Measurements from ENCODE around the gene MOCS2.

MOCS2 gene

DNA sequence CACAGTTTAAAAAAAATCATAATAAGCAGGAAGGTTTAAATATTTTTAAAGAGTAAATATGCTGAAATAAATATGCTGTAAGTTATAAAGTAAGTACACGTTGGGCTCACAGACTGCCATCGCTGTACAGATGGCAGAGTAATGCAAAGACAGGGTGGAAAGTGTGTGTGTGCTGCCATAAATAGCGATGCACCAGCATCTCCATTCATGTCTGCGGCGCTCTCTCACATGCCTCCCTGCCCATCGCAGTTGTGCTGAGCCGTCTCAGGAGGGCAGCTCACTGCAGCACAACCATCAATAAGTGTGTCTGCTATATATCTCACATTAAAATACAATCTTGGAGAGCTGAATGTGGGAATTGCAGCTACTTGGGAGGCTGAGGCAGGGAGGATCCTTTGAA is 14.3 kb downstream of the MOCS2 start:
- DNase-seq (ENCODE audit: low read depth, low spot score), result no peak

DNA sequence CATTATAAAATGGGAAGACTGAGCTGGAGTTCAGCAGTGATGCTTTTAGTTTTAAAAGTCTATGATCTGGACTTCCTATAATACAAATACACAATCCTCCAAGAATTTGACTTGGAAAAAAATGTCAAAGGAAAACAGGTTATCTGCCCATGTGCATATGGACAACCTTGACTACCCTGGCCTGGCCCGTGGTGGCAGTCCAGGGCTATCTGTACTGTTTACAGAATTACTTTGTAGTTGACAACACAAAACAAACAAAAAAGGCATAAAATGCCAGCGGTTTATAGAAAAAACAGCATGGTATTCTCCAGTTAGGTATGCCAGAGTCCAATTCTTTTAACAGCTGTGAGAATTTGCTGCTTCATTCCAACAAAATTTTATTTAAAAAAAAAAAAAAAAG is 17.3 kb downstream of the MOCS2 start:
- DNase-seq (ENCODE audit: low read depth, low spot score), result no peak

DNA sequence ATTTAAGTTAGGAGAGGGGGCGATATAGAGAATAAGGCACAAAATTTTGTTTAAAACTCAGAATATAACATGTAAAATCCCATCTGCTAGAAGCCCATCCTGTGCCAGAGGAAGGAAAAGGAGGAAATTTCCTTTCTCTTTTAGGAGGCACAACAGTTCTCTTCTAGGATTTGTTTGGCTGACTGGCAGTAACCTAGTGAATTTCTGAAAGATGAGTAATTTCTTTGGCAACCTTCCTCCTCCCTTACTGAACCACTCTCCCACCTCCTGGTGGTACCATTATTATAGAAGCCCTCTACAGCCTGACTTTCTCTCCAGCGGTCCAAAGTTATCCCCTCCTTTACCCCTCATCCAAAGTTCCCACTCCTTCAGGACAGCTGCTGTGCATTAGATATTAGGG is 18.3 kb downstream of the MOCS2 start:
- DNase-seq (ENCODE audit: low read depth, low spot score), result no peak

DNA sequence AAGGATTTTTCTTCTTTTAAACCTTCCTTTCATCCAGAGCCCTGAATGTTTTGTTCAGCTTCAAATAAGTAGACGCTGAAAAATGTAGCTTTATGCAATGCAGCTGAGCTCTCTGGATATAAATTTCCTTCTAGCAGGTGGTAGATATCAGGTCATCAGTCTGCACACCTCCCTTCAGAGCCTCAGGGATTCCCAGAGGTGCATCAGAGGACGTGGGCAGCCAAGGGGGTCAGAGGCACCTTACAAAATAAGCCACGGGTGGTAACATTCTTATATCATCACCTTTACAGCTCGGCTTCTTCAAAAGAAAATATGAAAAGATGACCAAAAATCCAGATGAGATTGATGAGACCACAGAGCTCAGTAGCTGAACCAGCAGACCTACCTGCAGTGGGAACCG is 19.3 kb downstream of the MOCS2 start:
- DNase-seq (ENCODE audit: low read depth, low spot score), result no peak

DNA sequence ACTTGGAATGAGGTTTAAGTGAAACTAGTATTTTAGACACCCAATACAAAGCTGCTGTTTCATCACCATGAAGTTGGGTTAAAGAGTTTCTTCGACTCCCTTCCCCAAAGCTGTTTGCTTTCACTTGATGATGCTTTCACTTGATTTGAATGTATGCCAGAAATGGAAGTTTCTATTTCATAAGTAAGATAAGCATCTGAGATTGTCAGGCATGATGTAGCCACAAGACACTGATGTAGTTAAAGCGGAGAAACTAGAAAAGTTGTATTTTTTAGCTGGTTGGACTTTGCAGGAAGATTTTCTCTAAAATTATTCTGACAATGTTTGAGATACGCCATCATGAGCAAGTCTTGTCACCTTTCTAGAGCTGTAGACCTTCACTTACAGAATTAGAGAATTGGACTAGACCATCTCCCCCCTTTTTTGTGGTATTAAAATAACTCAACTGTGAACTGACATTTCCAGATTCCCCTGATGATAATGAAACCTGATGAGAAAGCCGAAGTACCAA is 20.0 kb downstream of the MOCS2 start:
- no peak for DNase-seq (ENCODE audit: low read depth, low spot score)

DNA sequence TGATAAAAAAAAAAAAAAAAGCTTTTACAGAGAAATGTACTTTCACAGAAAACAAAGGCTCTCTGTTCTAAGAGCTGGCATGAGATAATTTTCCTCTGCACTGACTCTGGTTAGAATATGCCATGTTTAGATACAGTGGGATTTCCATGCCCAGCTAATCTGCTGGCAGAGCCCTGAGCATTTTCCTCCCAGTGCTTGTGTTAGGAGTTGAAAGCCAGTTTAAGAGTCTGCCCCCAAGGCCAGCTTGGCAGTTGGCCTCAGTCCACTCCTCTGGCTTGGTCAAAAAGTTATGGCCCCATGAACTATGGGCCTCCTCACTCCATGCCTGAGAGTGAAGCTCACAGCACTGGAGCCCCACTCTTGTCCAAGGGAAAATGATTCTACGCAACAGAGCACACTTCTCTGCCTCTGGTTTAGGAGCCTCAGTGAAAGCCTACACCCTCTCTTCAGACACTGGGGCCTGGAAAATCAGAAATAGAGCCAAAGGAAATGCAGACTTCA is 21.9 kb downstream of the MOCS2 start:
- DNase-seq (ENCODE audit: low read depth, low spot score), result no peak

DNA sequence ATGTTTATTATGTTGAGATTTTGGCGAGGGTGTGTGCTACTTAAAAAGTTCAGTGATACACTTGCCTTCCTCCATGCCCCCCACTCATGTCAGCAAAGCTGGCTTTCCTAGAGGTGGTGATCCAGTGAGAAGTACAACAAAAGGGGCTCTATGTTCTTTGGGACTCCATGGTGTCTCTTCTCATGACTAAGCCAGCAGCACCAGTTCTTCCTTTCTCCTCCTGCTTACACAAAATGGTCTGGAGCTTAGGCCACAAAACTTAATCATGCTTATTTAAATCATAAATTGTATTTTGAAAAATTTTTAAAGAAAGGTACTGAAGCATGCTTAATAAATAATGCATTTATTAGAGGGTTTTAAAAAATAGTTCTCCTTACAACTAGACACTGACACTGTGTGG is 22.4 kb downstream of the MOCS2 start:
- DNase-seq (ENCODE audit: low read depth, low spot score), result no peak

DNA sequence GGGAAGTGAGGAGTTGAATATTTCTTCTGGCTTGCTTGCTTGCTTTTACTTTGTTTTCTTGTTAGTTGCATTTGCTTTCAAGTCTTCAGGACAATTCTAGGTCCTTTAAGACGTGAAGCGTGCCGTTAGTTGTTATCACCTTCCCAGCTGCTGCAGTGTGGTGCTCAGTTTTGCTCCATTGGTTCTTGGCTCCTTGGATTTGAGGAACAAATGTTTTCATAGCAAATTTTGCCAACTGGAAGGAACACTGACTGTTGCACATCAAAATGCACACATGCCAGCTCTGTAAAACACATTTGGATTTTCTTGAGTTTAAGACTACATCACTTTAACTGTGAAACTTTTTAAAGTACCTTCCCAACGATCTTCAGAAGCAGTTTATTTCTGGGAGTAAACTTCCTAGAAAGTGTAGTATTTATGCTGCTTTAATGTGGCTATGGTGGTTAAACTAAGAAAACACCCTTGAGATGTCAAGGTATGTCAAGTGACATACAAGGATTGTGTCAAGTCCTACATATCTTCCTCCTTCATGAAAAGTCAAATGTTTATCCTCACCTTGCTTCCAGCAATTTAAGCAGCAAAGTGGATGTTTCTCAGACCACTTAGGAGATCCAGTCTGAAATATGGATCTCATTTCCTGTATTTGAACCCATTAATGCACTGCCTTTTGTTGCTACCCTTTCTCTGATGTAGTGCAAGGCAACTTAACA is 24.9 kb downstream of the MOCS2 start:
- no peak for DNase-seq (ENCODE audit: low read depth, low spot score)

DNA sequence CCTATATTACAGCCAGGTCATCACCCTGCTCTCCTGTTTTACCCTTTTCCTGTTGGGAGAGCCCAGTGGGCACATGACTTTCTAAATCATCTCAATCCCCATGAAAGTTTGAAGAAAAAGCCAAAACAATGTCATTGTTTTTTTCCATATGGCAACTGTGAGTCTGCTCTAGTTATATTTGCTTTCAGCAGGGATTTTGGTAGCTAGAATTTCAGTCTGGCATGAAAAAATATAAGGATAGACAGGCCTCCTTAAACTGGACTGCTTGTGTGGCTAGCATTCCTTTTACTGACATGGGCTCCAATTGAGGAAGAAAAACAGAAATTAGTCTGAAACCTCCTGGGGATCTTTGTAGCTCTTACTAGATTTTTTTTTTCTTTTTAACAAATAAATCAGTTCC is 25.6 kb downstream of the MOCS2 start:
- no peak for DNase-seq (ENCODE audit: low read depth, low spot score)

DNA sequence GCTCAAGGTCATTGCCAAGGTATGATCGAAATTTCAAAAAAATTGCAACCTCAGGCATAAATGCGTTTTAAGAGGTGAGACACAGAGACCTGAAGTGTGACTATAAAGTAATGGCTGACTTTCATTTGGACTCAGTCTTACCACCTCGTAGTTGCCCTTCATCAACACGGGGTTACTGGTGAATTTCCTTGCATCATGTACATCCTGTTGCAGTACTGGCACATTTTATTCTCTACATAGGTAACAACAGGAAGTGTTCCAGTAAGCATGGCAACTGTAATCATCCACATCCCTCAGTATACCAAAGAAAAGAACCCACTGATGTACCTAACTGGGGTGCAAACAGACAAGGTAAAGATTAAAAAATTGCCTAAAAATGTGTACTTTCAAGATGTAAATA is 29.3 kb downstream of the MOCS2 start:
- DNase-seq (ENCODE audit: low read depth, low spot score), result no peak

DNA sequence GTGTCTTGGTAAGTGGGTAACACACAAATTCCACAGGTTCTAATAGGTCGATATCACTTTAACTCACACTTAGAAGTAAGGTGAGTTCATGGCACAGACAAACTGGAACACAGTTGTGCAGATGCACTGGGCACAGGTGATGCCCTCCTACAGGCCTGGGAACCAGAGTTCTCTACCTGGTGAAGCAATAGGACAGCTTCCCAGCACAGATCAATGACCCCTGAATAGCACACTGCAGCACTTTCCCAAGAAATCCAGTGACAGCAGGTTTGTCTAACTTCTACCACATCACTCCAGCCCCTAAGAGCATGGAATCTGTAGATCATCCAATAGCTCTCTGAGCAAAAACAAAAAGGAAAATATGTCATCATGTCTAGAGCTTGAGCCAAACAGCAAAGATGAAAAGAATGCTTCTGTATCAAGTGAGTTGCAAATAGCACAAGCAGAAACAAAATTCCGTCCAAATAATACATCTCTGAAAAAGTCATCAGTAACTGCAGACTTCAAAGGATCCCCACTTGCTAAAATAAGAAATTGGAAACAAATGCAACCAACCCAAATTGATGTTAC is 33.5 kb downstream of the MOCS2 start:
- DNase-seq (ENCODE audit: low read depth, low spot score), result no peak

DNA sequence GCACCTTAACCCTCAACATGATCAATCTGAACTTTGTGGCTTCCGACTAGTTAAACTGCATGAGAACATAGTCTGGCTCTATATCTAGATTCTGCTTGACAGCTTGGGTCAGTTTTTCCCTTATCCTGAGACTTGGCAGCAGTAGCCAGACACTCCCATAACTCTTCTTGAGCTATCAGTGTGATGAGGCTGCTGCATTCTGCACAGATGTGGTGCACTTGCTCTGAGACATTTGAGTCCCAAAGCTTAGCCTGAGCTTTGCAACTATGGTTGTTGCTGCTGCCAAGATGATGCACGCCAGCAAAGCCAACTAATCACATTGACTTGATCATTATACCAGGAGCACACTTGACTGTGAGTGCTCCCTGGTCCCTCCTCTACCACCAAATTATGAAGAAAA is 36.2 kb downstream of the MOCS2 start:
- no peak for DNase-seq (ENCODE audit: low read depth, low spot score)

DNA sequence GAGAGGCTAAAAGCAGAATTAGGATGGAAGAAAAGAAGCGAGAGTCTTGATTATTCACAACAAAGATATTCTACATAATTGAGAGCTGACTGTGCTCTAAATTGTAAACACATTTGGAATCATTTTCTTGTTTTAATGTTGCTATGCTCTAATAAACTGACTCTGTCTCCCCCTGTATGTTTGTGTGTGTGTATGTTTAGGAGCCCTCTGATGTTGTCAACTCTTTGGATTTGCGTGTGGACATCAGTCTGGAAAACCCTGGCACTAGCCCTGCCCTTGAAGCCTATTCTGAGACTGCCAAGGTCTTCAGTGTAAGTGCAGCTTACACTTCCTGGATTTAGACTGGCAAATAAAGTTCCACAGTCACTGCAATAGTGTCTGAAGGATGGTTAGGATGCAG is 37.8 kb downstream of the MOCS2 start:
- no peak for DNase-seq (ENCODE audit: low read depth, low spot score)

DNA sequence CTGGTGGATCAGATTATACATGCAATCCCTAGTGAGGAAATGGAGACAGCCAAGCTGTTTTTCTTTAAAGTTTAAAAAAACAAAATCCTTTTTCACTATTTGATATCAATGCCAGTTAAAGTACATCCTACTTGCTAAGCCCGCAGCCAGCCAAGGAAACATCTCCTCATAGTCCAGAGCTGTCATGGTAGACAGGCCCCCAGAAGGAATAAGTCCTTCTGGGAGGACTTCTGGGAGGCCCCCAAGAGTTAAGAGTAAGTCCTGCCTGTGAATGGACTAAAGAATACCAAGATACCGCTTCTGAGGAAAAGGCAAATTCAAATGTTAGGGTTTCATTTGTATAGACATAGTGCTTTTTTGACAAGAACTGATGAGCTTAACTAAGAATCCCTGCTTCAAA is 38.3 kb downstream of the MOCS2 start:
- no peak for DNase-seq (ENCODE audit: low read depth, low spot score)

DNA sequence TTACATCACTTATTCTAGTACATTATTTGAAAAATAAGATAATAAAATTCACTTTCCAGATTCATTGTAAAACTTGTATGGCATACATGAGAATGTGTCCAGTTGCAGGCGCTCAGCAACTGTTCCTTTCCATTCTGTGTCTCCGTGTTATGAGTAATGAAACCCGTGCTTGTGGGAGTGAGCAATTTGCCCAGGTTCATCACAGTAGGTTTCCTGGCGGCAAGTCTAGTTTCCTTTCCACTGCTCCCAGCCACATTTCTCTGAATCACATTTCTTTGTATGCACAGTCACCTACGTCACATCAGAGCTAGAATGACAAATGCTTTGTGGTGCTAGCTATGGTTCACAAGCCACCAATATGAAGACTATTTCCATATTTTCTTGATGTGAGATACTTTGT is 39.9 kb downstream of the MOCS2 start:
- peak; percentile 15 for DNase-seq (ENCODE audit: low read depth, low spot score)

DNA sequence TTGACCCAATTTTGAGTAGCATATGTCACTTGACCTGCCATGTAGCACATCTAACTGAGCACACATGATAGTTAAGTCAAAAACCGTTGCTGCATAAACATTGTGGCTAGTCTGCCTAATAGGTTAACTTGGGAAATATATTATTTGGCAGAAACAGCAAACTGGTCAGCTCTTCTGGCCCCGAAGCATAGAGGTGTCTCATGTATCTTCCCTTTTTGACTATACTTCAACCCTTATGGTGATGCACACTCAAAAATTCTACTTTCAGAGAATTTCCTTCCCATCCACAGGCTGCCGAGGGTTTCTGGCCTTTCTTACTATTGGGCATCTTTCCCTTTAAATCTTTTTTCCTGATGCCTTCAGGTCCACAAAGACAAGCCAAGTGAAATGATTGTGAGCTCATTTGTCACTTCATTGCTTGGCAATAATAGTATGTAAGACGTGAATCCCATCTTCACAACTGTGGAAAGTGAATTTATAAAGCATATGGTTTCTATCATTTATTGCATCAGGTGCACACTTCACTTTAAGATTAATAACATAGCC is 41.2 kb downstream of the MOCS2 start:
- no peak for DNase-seq (ENCODE audit: low read depth, low spot score)

DNA sequence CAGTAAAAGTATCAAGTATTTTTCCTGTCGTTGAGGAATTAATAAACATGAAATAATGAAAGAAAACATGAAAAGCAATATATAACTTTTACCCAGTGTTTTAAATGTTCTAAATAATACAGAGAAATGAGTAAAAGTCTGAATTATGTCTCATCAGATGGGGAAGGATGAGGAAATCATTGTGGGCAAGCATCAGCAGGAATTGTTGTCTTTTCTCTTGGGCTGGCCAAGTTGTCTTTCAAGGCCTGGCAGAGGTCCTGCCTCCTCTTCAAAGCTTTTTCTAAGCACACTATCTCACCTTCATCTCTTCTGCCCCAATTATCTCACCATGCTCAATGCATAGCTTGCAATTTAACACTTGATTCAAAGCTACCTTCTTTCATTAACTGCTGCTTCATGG is 41.9 kb downstream of the MOCS2 start:
- no peak for DNase-seq (ENCODE audit: low read depth, low spot score)

DNA sequence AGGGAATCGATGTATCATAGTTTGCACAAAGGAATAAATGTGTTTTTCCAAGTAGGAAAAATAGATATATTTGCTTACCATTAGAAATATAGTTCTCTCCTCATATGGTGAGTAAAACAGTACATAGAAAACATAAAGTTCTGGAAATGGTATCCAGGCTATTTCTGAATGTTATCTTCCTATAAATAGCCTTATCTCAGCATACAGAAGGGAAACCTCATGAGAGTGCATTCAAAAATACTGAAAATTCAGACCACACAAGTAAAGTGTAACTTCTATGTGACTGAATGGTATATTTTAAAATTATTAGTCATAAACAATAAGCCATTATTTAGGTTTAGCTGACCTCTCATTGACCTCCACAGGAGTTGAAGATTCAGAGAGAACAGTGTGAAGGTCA is 43.5 kb downstream of the MOCS2 start:
- DNase-seq (ENCODE audit: low read depth, low spot score), result no peak

DNA sequence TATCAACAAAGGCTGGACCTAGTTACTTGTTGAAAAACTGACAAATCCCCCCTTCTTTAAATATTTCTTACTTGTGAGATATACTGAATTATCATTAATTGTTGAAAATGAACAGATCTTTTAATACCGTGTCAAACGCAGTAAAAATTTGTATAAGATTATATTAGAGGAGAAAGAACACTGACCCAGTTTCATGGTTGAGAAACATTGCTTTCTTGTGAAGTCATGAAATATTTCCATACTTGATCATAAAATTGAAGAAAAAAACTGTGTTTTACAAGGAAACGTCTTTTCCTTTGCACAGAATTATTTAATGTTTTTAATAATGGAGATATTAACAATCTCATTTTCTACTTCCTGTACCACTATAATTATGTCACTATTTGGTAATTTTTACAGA is 45.8 kb downstream of the MOCS2 start:
- DNase-seq (ENCODE audit: low read depth, low spot score), result no peak

DNA sequence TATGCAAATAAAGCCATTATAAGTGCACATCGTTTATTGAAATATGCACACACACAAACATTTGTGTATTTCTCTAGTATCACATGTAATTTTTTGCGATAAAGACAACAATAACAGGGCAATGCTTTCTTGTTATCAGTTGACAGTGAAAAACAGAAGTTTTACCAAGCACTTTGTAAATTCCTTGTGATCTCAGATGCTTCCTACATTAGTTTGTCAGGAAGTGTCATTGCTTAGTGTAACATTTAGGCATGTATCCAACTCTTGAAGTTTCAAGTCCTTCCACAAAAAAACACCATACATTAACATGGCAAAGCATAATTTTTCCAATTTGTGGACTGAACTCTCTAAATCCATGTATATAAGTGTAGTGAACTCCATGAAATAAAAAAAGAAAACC is 46.4 kb downstream of the MOCS2 start:
- no peak for DNase-seq (ENCODE audit: low read depth, low spot score)

DNA sequence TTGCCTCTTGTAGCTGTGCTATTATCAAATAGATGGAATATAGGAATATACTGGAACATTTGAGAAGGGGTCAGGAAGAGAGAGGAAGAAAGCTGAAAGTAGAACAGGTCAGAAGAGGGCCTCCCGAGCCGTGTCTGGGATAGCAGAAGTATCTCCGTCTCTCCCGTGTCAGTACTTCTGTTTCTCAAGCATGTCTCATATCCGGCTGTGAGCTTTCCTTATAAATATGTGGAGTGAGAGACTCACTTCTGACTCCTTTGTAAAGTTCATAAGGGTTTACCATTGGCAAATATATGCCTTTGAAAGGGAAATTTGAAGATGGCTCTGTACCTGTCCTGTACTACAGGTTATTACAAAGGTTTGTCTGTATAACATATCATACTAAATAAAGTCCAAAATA is 50.3 kb downstream of the MOCS2 start:
- DNase-seq (ENCODE audit: low read depth, low spot score), result no peak

DNA sequence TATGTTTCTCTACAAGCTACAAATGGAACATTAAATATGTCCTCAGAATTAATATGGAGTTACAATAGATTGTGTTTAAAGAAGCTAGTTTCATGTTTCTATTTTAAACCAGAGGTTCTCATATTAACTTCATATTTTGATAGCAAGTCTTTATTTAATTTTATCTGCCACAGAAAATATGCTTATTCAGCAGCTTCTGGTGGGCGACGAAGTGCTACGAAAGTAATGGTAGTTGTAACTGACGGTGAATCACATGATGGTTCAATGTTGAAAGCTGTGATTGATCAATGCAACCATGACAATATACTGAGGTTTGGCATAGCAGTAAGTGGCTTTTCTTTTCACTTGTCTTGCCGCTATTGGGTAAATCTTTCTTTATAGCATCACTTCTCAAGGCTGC is 54.2 kb downstream of the MOCS2 start:
- DNase-seq (ENCODE audit: low read depth, low spot score), result no peak

DNA sequence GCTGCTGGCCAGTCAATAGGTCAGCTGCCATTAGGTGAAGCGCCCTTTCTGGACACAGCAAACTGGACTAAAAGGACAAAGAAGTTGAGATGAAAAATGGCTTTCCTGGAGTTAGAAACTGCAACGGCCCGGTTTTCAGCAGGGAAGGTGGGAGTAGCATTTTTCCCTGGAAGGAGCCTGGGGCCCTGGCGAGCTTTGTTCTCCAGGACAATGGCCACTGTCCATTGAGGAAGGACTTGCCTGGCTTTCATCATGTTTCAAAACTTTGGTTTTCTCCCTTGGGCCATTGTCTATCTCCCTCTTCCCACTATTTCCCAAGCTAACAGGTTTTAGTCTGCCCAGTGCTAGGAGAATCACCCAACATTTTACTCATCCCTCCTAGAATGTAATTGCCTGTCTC is 56.2 kb downstream of the MOCS2 start:
- DNase-seq (ENCODE audit: low read depth, low spot score), result no peak
